H1 (cell line): Measurements from ENCODE around the gene CYTH1. TPM values are rescaled to one million over a fixed set of nuclear protein-coding genes. Genes with fewer than 3 reads are reported as not detected.

Source experiments
- CTCF ChIA-PET: fragments of 300-600 bp; sonication (Branson Sonifier 250); formaldehyde crosslinking; loops from one replicate; lab custom pipeline; 2021; ENCODE audit not compliant: partially characterized antibody; lab: Charles Lee
- POLR2A ChIA-PET: fragments of 300-600 bp; sonication (Branson Sonifier 250); formaldehyde crosslinking; loops from one replicate; lab custom pipeline; 2021; ENCODE audit warnings: inconsistent platforms; ENCODE audit not compliant: partially characterized antibody; lab: Charles Lee
- DNase-seq, 2 experiments: peaks; one replicate each; pipeline versions ENCODE4 v3.0.0 to v3.0.0-alpha.2; 2010 to 2022; ENCODE audit warnings: low spot score in 2 of 2, low read depth in 1 of 2, mixed read lengths in 1 of 2
- FAIRE-seq: peaks from 2 replicates; lab custom pipeline; 2011; peaks lifted over from hg19 to GRCh38; lab: Jason Lieb, UNC
- H2AFZ ChIP-seq: 2 replicates; pipeline ENCODE4 v1.8.1; 2012; ENCODE audit warnings: low read length, inconsistent platforms
- H2AK5ac ChIP-seq: 2 replicates; pipeline ENCODE4 v1.6.1; 2013; ENCODE audit warnings: low read depth, low read length
- H2BK120ac ChIP-seq: replicated peaks from 2 replicates; pipeline ENCODE3; 2013; ENCODE audit warnings: low read depth, low read length, inconsistent platforms
- H2BK12ac ChIP-seq: 2 replicates; pipeline ENCODE4 v1.6.1; 2013; ENCODE audit warnings: low read depth, low read length
- H2BK15ac ChIP-seq: 2 replicates; pipeline ENCODE4 v1.6.1; 2013; ENCODE audit warnings: low read length
- H2BK20ac ChIP-seq: 2 replicates; pipeline ENCODE4 v1.6.1; 2013; ENCODE audit warnings: low read length
- H2BK5ac ChIP-seq: 2 replicates; pipeline ENCODE4 v1.6.1; 2013; ENCODE audit warnings: low read depth, low read length
- H3K14ac ChIP-seq: 2 replicates; pipeline ENCODE4 v1.6.1; 2013; ENCODE audit warnings: inconsistent platforms; ENCODE audit not compliant: insufficient read length
- H3K18ac ChIP-seq: 2 replicates; pipeline ENCODE4 v1.6.1; 2013; ENCODE audit warnings: low read length; ENCODE audit errors: extremely low read depth
- H3K23ac ChIP-seq: 2 replicates; pipeline ENCODE4 v1.6.1; 2013; ENCODE audit warnings: inconsistent platforms; ENCODE audit not compliant: insufficient read length
- H3K23me2 ChIP-seq: 2 replicates; pipeline ENCODE4 v1.6.1; 2013; ENCODE audit warnings: low read depth, low read length
- H3K27ac ChIP-seq: 2 replicates; pipeline ENCODE4 v1.6.1; 2011; ENCODE audit warnings: low read depth, low read length, inconsistent platforms
- H3K27me3 ChIP-seq, 4 experiments: replicated peaks in 1 of 4; 1 replicate in 1 of 4; 2 replicates in 3 of 4; pipeline versions ENCODE4 v1.6.1 to v1.8.1; 2011 to 2013; ENCODE audit warnings: low read length in 3 of 4, mild to moderate bottlenecking in 3 of 4, inconsistent platforms in 2 of 4, mixed read lengths in 2 of 4, moderate library complexity in 1 of 4; ENCODE audit not compliant: control insufficient read depth in 3 of 4, insufficient read depth in 3 of 4; ENCODE audit errors: extremely low read depth in 1 of 4
- H3K36me3 ChIP-seq, 4 experiments: 2 replicates each; pipeline versions ENCODE4 v1.6.1 to v1.8.1; 2011 to 2013; ENCODE audit warnings: mild to moderate bottlenecking in 4 of 4, low read length in 3 of 4, moderate library complexity in 2 of 4, control low read depth in 1 of 4, inconsistent platforms in 1 of 4; ENCODE audit not compliant: insufficient read depth in 4 of 4, control insufficient read depth in 2 of 4
- H3K4ac ChIP-seq: replicated peaks from 2 replicates; pipeline ENCODE3; 2013; ENCODE audit warnings: low read length, low read depth, mixed read lengths, inconsistent platforms; ENCODE audit not compliant: insufficient read length
- H3K4me1 ChIP-seq, 4 experiments: replicated peaks in 1 of 4; 1 replicate in 1 of 4; 2 replicates in 3 of 4; pipeline versions ENCODE4 v1.6.1 to v1.8.1; 2011 to 2013; ENCODE audit warnings: low read length in 3 of 4, inconsistent platforms in 2 of 4, mixed read lengths in 1 of 4; ENCODE audit not compliant: insufficient read depth in 4 of 4, control insufficient read depth in 3 of 4
- H3K4me2 ChIP-seq, 2 experiments: 2 replicates each; pipeline versions ENCODE4 v1.6.1 to v1.8.1; 2011 to 2013; ENCODE audit warnings: low read depth in 2 of 2, low read length in 2 of 2, control low read depth in 1 of 2, inconsistent platforms in 1 of 2, mild to moderate bottlenecking in 1 of 2; ENCODE audit not compliant: insufficient read depth in 1 of 2
- H3K4me3 ChIP-seq, 4 experiments: fragments of 200-600, 300-600 bp in 1 of 4; sonication (generic), shearing (Covaris generic), sonication (Bioruptor Twin) in 1 of 4; 2 replicates each; pipeline versions ENCODE4 v1.5.1 to v1.8.1; 2011 to 2016; ENCODE audit warnings: low read length in 4 of 4, low read depth in 3 of 4, control low read depth in 2 of 4, inconsistent platforms in 2 of 4, mild to moderate bottlenecking in 2 of 4, mixed read lengths in 1 of 4, moderate library complexity in 1 of 4; ENCODE audit not compliant: insufficient read depth in 2 of 4; ENCODE audit errors: extremely low read depth in 1 of 4
- H3K56ac ChIP-seq: replicated peaks from 2 replicates; pipeline ENCODE3; 2013; ENCODE audit warnings: low read depth, mild to moderate bottlenecking, mixed read lengths, low read length, inconsistent platforms; ENCODE audit not compliant: insufficient read length
- H3K79me1 ChIP-seq: 2 replicates; pipeline ENCODE4 v1.6.1; 2013; ENCODE audit warnings: low read depth, low read length, control low read depth
- H3K79me2 ChIP-seq, 2 experiments: 2 replicates each; pipeline versions ENCODE4 v1.6.1 to v1.8.1; 2012 to 2013; ENCODE audit warnings: low read length in 2 of 2, mild to moderate bottlenecking in 2 of 2, inconsistent platforms in 1 of 2; ENCODE audit not compliant: insufficient read depth in 2 of 2, control insufficient read depth in 1 of 2
- H3K9ac ChIP-seq, 4 experiments: replicated peaks in 1 of 4; 1 replicate in 1 of 4; 2 replicates in 3 of 4; pipeline versions ENCODE4 v1.6.1 to v1.8.1; 2011 to 2013; ENCODE audit warnings: low read depth in 3 of 4, low read length in 3 of 4, control low read depth in 2 of 4, mild to moderate bottlenecking in 2 of 4, moderate library complexity in 2 of 4, inconsistent platforms in 1 of 4; ENCODE audit errors: extremely low read depth in 1 of 4
- H3K9me3 ChIP-seq, 2 experiments: 2 replicates each; pipeline versions ENCODE4 v1.6.1 to v1.8.1; 2012 to 2013; ENCODE audit warnings: mild to moderate bottlenecking in 2 of 2, moderate library complexity in 2 of 2, control low read depth in 1 of 2, inconsistent platforms in 1 of 2, low read depth in 1 of 2, low read length in 1 of 2, mixed read lengths in 1 of 2; ENCODE audit not compliant: insufficient read depth in 2 of 2
- H4K20me1 ChIP-seq, 2 experiments: replicated peaks in 1 of 2; 2 replicates each; pipeline versions ENCODE3 to v1.8.1; 2011 to 2013; ENCODE audit warnings: inconsistent platforms in 2 of 2, low read length in 2 of 2, mild to moderate bottlenecking in 1 of 2; ENCODE audit not compliant: insufficient read depth in 2 of 2, control insufficient read depth in 1 of 2
- H4K5ac ChIP-seq: 2 replicates; pipeline ENCODE4 v1.6.1; 2013; ENCODE audit warnings: low read length, low read depth, mixed read lengths, inconsistent platforms; ENCODE audit not compliant: insufficient read length
- H4K8ac ChIP-seq: 2 replicates; pipeline ENCODE4 v1.8.0; 2013; ENCODE audit warnings: mild to moderate bottlenecking, moderate library complexity, low read length, inconsistent platforms; ENCODE audit not compliant: insufficient read depth; ENCODE audit errors: extremely low read depth
- H4K91ac ChIP-seq: replicated peaks from 2 replicates; pipeline ENCODE3; 2013; ENCODE audit warnings: low read length, mixed read lengths, inconsistent platforms; ENCODE audit not compliant: insufficient read length
- ATF3 ChIP-seq: IDR thresholded peaks from 2 replicates; pipeline ENCODE4 v1.6.1; 2011; ENCODE audit warnings: low read depth, mild to moderate bottlenecking, low read length; ENCODE audit not compliant: insufficient read depth
- BCL11A ChIP-seq, 2 experiments: IDR thresholded peaks; one replicate each; pipeline ENCODE4 v1.6.1; 2011; ENCODE audit warnings: low read depth in 2 of 2, low read length in 2 of 2, mild to moderate bottlenecking in 2 of 2
- CBX8 ChIP-seq: fragments of 300-800, 300-1000 bp; sonication (generic); IDR thresholded peaks from 2 replicates; pipeline ENCODE4 v1.7.1; 2016; ENCODE audit warnings: low read depth, low read length, borderline replicate concordance
- CHD2 ChIP-seq: IDR thresholded peaks from 2 replicates; pipeline ENCODE4 v1.6.1; 2012; ENCODE audit warnings: low read length, improper control_type of control experiment
- EGR1 ChIP-seq: IDR thresholded peaks from 2 replicates; pipeline ENCODE4 v1.6.1; 2011; ENCODE audit warnings: low read depth, low read length, borderline replicate concordance
- GABPA ChIP-seq: IDR thresholded peaks from 2 replicates; pipeline ENCODE4 v1.6.1; 2011; ENCODE audit warnings: mild to moderate bottlenecking, low read length, moderate library complexity, borderline replicate concordance; ENCODE audit not compliant: insufficient read depth
- TBP ChIP-seq: IDR thresholded peaks from 2 replicates; pipeline ENCODE4 v1.6.1; 2011; ENCODE audit warnings: low read depth, low read length, improper control_type of control experiment
- WGBS, 2 experiments: shearing (Covaris generic) in 1 of 2; methylation state at CpG; one replicate each; pipeline versions ENCODE4 v1.1.6 to v1.1.7; 2013 to 2015; ENCODE audit warnings: low lambda C conversion rate in 2 of 2, mixed read lengths in 2 of 2, inconsistent platforms in 1 of 2, low coverage in 1 of 2, missing lambda C conversion rate in 1 of 2; ENCODE audit not compliant: insufficient replicate concordance in 2 of 2, insufficient coverage in 1 of 2, insufficient read length in 1 of 2; ENCODE audit errors: extremely low coverage in 1 of 2, missing lambda C conversion rate in 1 of 2; 5-methylcytosine and 5-hydroxymethylcytosine counted together
- polyA plus RNA-seq, 7 experiments: library from polyadenylated mRNA; depleted of rRNA in 3 of 7; stranded (reverse) in 5 of 7; unstranded in 2 of 7; fragments of >200 nt in 5 of 7; fragments of 200-250 nt in 2 of 7; gene quantifications; 1 replicate in 5 of 7; 2 replicates in 1 of 7; 4 replicates in 1 of 7; pipeline versions ENCODE4 v1.2.1 to v1.2.3, GENCODE V29; 2011 to 2013; ENCODE audit warnings: missing spikeins in 2 of 7, mixed read lengths in 2 of 7
- total RNA-seq: library from RNA; stranded (reverse); fragmentation: NEBNext Ultra II Directional; extraction: Animal tissue kit (Norgen Biotek cat#: 25700); gene quantifications from 2 replicates; pipeline ENCODE4 v1.2.1, GENCODE V29; 2021
- TF ChIP-seq, protein P1 (sequence below): IDR thresholded peaks from 2 replicates; pipeline ENCODE4 v1.6.1; 2012; ENCODE audit warnings: inconsistent platforms

CYTH1 gene
- total and polyA plus RNA-seq, 2 of the 8 experiments (the other 6 are each of a cell fraction or from before 2014, with no cell fraction given), result 12.8 to 14.8 TPM

DNA sequence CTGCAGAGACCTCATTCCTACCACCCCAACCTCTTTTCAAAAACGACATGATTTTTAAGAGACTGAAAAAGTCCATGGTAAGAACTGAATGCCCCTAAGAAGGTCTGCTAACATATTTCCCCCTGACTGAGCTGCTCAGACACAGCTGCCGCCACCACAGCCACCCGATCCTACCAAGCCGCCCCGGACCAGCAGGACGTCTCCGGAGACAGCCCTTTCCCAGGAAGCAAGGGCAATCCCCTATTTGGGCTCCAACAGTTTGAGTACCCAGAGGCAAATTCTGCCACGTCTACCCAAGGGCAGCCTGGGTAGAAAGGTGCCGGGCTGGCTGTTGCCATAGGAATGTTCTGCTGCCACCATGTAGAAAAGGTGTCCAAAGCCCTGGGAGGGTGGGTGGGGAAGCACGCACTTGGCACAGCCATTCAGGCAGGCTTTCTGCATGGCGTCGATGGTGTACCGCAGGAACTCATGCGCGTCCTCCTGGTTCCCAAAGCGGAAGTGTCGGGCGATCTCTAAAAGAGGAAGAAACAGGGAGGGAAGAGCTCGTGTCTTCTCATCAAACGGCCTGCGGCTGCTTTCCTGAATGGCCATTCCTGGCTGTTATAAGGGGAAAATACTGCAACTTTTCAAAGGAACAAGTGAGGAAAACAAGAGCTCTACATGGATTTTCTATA is 44.9 kb upstream of the CYTH1 start:
- no peak overlapping the region for H2AFZ ChIP-seq
- ChIA-PET POLR2A (interaction anchor here (0.9 to 1.9 kb wide), 3 partner anchors 12 to 22 kb away, joined by 3 to 5 read pairs (median 5); no protein-coding TSS in a partner anchor), CTCF (interaction anchor here (0.6 to 2.9 kb wide), 6 partner anchors 8 to 1350 kb away, joined by 3 to 10 read pairs (median 4); partner anchors contain the start of gene USP36)
- no peak for DNase-seq
- H2BK20ac ChIP-seq, result no peak overlapping the region
- no peak overlapping the region for H3K9ac ChIP-seq
- no peak overlapping the region for H2AK5ac ChIP-seq
- H4K91ac ChIP-seq, result no peak overlapping the region
- no peak overlapping the region for H3K14ac ChIP-seq
- no peak overlapping the region for H3K56ac ChIP-seq
- H2BK15ac ChIP-seq, result no peak overlapping the region
- H2BK12ac ChIP-seq, result no peak overlapping the region
- no peak overlapping the region for H3K4me3 ChIP-seq
- no peak for FAIRE-seq
- H4K20me1 ChIP-seq, result peaks cover 9 to 15% of the 10 kb centered on the region in 2 experiments
- no peak overlapping the region for H3K4me2 ChIP-seq
- H2BK5ac ChIP-seq, result no peak overlapping the region
- WGBS, 2 experiments, result 90% methylated on average over 13 of the region's 21 CpGs; no CpG with 5 or more reads in 1 of the 2 experiments
- H3K27me3 ChIP-seq, result no peaks in the 10 kb centered on the region
- H4K5ac ChIP-seq, result no peak overlapping the region
- H3K27ac ChIP-seq, result no peak overlapping the region
- peaks cover 31 to 64% (median 63%) of the 10 kb centered on the region in 4 experiments for H3K36me3 ChIP-seq
- no peaks in the 10 kb centered on the region for H3K9me3 ChIP-seq
- H3K4ac ChIP-seq, result no peak overlapping the region
- H3K79me2 ChIP-seq, result peaks cover 0 to 20% of the 10 kb centered on the region in 2 experiments; a peak in 2 of 4 replicates
- no peak overlapping the region for H3K18ac ChIP-seq
- H3K79me1 ChIP-seq, result peaks cover 7% of the 10 kb centered on the region
- no peak overlapping the region for H4K8ac ChIP-seq
- no peaks in the 10 kb centered on the region for H3K23me2 ChIP-seq
- H3K23ac ChIP-seq, result no peak overlapping the region
- H2BK120ac ChIP-seq, result no peak overlapping the region
- no peaks in the 10 kb centered on the region for H3K4me1 ChIP-seq
- no peak for TF ChIP-seq CHD2
- TF ChIP-seq GABPA, result no peak
- TF ChIP-seq BCL11A (IDR thresholded peaks at IDR 0.05; ENCODE audit: low read depth in 2 of 2, low read length in 2 of 2), result no peak
- TF ChIP-seq, protein P1, sequence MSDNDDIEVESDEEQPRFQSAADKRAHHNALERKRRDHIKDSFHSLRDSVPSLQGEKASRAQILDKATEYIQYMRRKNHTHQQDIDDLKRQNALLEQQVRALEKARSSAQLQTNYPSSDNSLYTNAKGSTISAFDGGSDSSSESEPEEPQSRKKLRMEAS, result no peak
- no peak for TF ChIP-seq TBP
- no peak for TF ChIP-seq ATF3
- no peak for TF ChIP-seq EGR1
- no peak for TF ChIP-seq CBX8
